Pancreas (tissue), 10 donors: ENCODE results near the gene CAMSAP1. TPM values are rescaled to one million over a fixed set of nuclear protein-coding genes. Genes with fewer than 3 reads are reported as not detected.

Experiments
- ATAC-seq, 4 donors: fragments of 200-7000 bp; cut with Tn5 transposase; one replicate each; pipeline versions ENCODE4 v1.8.0 to v1.9.1; 2020; ENCODE audit warnings: mild to moderate bottlenecking in 4 of 4, moderate library complexity in 4 of 4
- DNase-seq, 6 donors: peaks; one replicate each; pipeline ENCODE4 v3.0.0-alpha.2; 2020
- FAIRE-seq: peaks from 2 replicates; lab custom pipeline; 2012; peaks lifted over from hg19 to GRCh38; lab: Jason Lieb, UNC
- H3K27ac ChIP-seq, 4 donors: fragments of 200-600 bp; sonication (generic); 1 replicate in 3 of 4; 2 replicates in 1 of 4; pipeline versions ENCODE4 v1.5.0 to v1.8.0; 2020
- H3K27me3 ChIP-seq, 4 donors: fragments of 200-600 bp; one replicate each; pipeline ENCODE4 v1.8.0; 2021
- H3K36me3 ChIP-seq, 3 donors: fragments of 200-600 bp; sonication (generic) in 1 of 3; one replicate each; pipeline versions ENCODE4 v1.5.0 to v1.8.0; 2020 to 2021
- H3K4me1 ChIP-seq, 3 donors: fragments of 200-600 bp; one replicate each; pipeline ENCODE4 v1.8.0; 2021
- H3K4me3 ChIP-seq, 4 donors: fragments of 200-600 bp; sonication (generic) in 2 of 4; one replicate each; pipeline versions ENCODE4 v1.5.0 to v1.8.0; 2020 to 2021
- H3K9me3 ChIP-seq, 4 donors: fragments of 200-600 bp; one replicate each; pipeline ENCODE4 v1.8.0; 2021
- CTCF ChIP-seq, 4 donors: fragments of 200-600 bp; sonication (generic) in 3 of 4; IDR thresholded peaks; one replicate each; pipeline versions ENCODE4 v1.5.0 to v1.8.0; 2021; ENCODE audit warnings: antibody characterized with exemption in 4 of 4
- WGBS, 2 donors: extraction: QIAGEN DNeasy Blood & Tissue Kit; methylation state at CpG; one replicate each; pipeline ENCODE4 v1.1.7; 2013; 5-methylcytosine and 5-hydroxymethylcytosine counted together
- intact Hi-C, 3 donors: fragments of 100-400 bp; cut with DNase I; formaldehyde crosslinking; loops; one replicate each; pipeline versions ENCODE4 v1.11.1 to v1.14.2; 2022
- polyA plus RNA-seq, 2 donors: library from polyadenylated mRNA; stranded (reverse); fragments of 200-250 nt; gene quantifications; one replicate each; pipeline ENCODE4 v1.2.3, GENCODE V29; 2013
- total RNA-seq, 6 donors: library from RNA; stranded (reverse); fragmentation: NEBNext Ultra II Directional in 4 of 6; extraction: Animal tissue kit (Norgen Biotek cat#: 25700) in 4 of 6; gene quantifications; one replicate each; pipeline versions ENCODE4 v1.2.1 to v1.2.4, GENCODE V29; 2021 to 2023
- donor health status: healthy with polysubstance abuse.
- donor health status: DM: no; HTN: no; CAD: no; lungs with moderate emphysema.
- donor health status: DM: no; HTN: no; CAD: no.
- donor health status: control.
- donor health status: control.
- donor health status: Bipolar disorder and iron deficiency.
- donor health status: DM: yes; HTN: yes; CAD: no.
- donor health status: DM: no; HTN: no; CAD: no.
- donor health status: DM: no; HTN: no; CAD: no.
- donor health status: DM: yes; HTN: yes; CAD: no.

The CAMSAP1 gene
- total and polyA plus RNA-seq, 8 donors = 3.8 to 20.1 (median 12.7) TPM

GRCh38 chr9:135828656-135829055 is 78.7 kb downstream of the CAMSAP1 start:
- Histone ChIP-seq H3K4me3 (no peak overlapping the region), H3K9me3 (no peaks in the 10 kb centered on the region), H3K27me3 (no peaks in the 10 kb centered on the region), H3K27ac (no peak overlapping the region), H3K36me3 (peaks cover 0 to 6% (median 0%) of the 10 kb centered on the region in 3 donors), H3K4me1 (no peaks in the 10 kb centered on the region)
- intact Hi-C loops = no loop called here
- 96 to 97% methylated on average over 5 of the region's 5 CpGs for WGBS, 2 donors
- ATAC-seq (no peak), FAIRE-seq (no peak), DNase-seq (no peak)
- TF ChIP-seq CTCF (IDR thresholded peaks at IDR 0.05) = no peak

GRCh38 chr9:135827866-135828580 is 79.3 kb downstream of the CAMSAP1 start:
- 96 to 98% methylated on average over 13 of the region's 13 CpGs for WGBS, 2 donors
- no peaks in the 10 kb centered on the region for H3K9me3 ChIP-seq
- no peak overlapping the region for H3K4me3 ChIP-seq
- TF ChIP-seq CTCF (IDR thresholded peaks at IDR 0.05) = no peak
- ATAC-seq (no peak), DNase-seq (no peak), FAIRE-seq (no peak)
- H3K4me1 ChIP-seq = no peaks in the 10 kb centered on the region
- peaks cover 0 to 12% (median 0%) of the 10 kb centered on the region in 3 donors for H3K36me3 ChIP-seq
- no peak overlapping the region for H3K27ac ChIP-seq
- H3K27me3 ChIP-seq = no peaks in the 10 kb centered on the region
- intact Hi-C loops = no loop called here

GRCh38 chr9:135827301-135827700 is 80.0 kb downstream of the CAMSAP1 start:
- Histone ChIP-seq H3K4me3 (no peak overlapping the region), H3K4me1 (no peaks in the 10 kb centered on the region), H3K27ac (no peak overlapping the region), H3K36me3 (peaks cover 0 to 20% (median under 1%) of the 10 kb centered on the region in 3 donors), H3K27me3 (no peaks in the 10 kb centered on the region), H3K9me3 (no peaks in the 10 kb centered on the region)
- TF ChIP-seq CTCF (IDR thresholded peaks at IDR 0.05) = no peak
- 94 to 96% methylated on average over 12 of the region's 12 CpGs for WGBS, 2 donors
- no peak for DNase-seq
- no peak for FAIRE-seq
- intact Hi-C loops = no loop called here
- no peak for ATAC-seq

GRCh38 chr9:135826188-135826545 is 81.2 kb downstream of the CAMSAP1 start:
- 97 to 98% methylated on average over 14 of the region's 14 CpGs for WGBS, 2 donors
- TF ChIP-seq CTCF (IDR thresholded peaks at IDR 0.05) = no peak
- Histone ChIP-seq H3K27ac (no peak overlapping the region), H3K4me1 (no peaks in the 10 kb centered on the region), H3K4me3 (no peak overlapping the region), H3K9me3 (no peaks in the 10 kb centered on the region), H3K27me3 (no peaks in the 10 kb centered on the region), H3K36me3 (peaks cover 0 to 29% (median 7%) of the 10 kb centered on the region in 3 donors)
- intact Hi-C loops = no loop called here
- ATAC-seq (no peak), FAIRE-seq (no peak), DNase-seq (no peak)
